Subcutaneous abdominal adipose tissue (tissue), 5 donors: ENCODE data around the gene ISM1.

Experiments used
- H3K27ac ChIP-seq: one replicate; pipeline ENCODE4 v1.7.0; 2013; ENCODE audit warnings: low read depth, mild to moderate bottlenecking, inconsistent platforms, low read length, moderate library complexity
- H3K27me3 ChIP-seq, 5 donors: one replicate each; pipeline ENCODE4 v1.7.0; 2013; ENCODE audit warnings: low read length in 5 of 5, inconsistent platforms in 1 of 5; ENCODE audit not compliant: control insufficient read depth in 5 of 5, insufficient read depth in 4 of 5
- H3K36me3 ChIP-seq, 5 donors: one replicate each; pipeline ENCODE4 v1.7.0; 2013; ENCODE audit warnings: low read length in 5 of 5; ENCODE audit not compliant: control insufficient read depth in 5 of 5, insufficient read depth in 5 of 5
- H3K4me1 ChIP-seq, 5 donors: one replicate each; pipeline ENCODE4 v1.7.0; 2013; ENCODE audit warnings: low read length in 5 of 5, mild to moderate bottlenecking in 3 of 5, moderate library complexity in 1 of 5; ENCODE audit not compliant: control insufficient read depth in 5 of 5, insufficient read depth in 5 of 5
- H3K4me3 ChIP-seq, 5 donors: one replicate each; pipeline ENCODE4 v1.7.0; 2013; ENCODE audit warnings: low read length in 5 of 5, low read depth in 1 of 5
- H3K9ac ChIP-seq, 5 donors: one replicate each; pipeline ENCODE4 v1.7.0; 2013; ENCODE audit warnings: low read length in 5 of 5, mild to moderate bottlenecking in 4 of 5, moderate library complexity in 3 of 5
- H3K9me3 ChIP-seq, 5 donors: one replicate each; pipeline ENCODE4 v1.7.0; 2013; ENCODE audit warnings: low read length in 5 of 5; ENCODE audit not compliant: control insufficient read depth in 5 of 5
- donor health status: healthy.
- donor health status: healthy.
- donor health status: healthy.
- donor health status: healthy.
- donor health status: healthy.

ISM1 gene

GRCh38 chr20:13220194-13220903 is 725 bp upstream of the ISM1 start:
- H3K4me1 ChIP-seq = peaks cover 0 to 36% (median 24%) of the 10 kb centered on the region in 5 donors
- H3K9ac ChIP-seq = peak overlapping the region in 3 of 5 donors; percentile 11 to 51 (median 28)
- peak overlapping the region; percentile 30 for H3K27ac ChIP-seq
- no peaks in the 10 kb centered on the region for H3K36me3 ChIP-seq
- H3K27me3 ChIP-seq = peaks cover 13 to 33% (median 19%) of the 10 kb centered on the region in 5 donors
- no peaks in the 10 kb centered on the region for H3K9me3 ChIP-seq
- peak overlapping the region in 4 of 5 donors; percentile 63 to 73 (median 66) for H3K4me3 ChIP-seq

GRCh38 chr20:13221313-13221672 is 219 bp downstream of the ISM1 start:
- peak overlapping the region in 3 of 5 donors; percentile 65 to 73 (median 66) for H3K4me3 ChIP-seq
- H3K27me3 ChIP-seq = peaks cover 13 to 31% (median 19%) of the 10 kb centered on the region in 5 donors
- peaks cover 0 to under 1% (median 0%) of the 10 kb centered on the region in 5 donors for H3K9me3 ChIP-seq
- H3K36me3 ChIP-seq = no peaks in the 10 kb centered on the region
- no peak overlapping the region for H3K27ac ChIP-seq
- peaks cover 0 to 36% (median 24%) of the 10 kb centered on the region in 5 donors for H3K4me1 ChIP-seq
- no peak overlapping the region for H3K9ac ChIP-seq

GRCh38 chr20:13221673-13222318 is 722 bp downstream of the ISM1 start:
- peaks cover 13 to 29% (median 19%) of the 10 kb centered on the region in 5 donors for H3K27me3 ChIP-seq

GRCh38 chr20:13222319-13222716 is 1.2 kb downstream of the ISM1 start:
- H3K4me3 ChIP-seq = peak overlapping the region; percentile 61 to 73 (median 66)
- H3K27me3 ChIP-seq = peaks cover 13 to 29% (median 19%) of the 10 kb centered on the region in 5 donors
- peaks cover 0 to 6% (median 0%) of the 10 kb centered on the region in 5 donors for H3K9me3 ChIP-seq
- peak overlapping the region; percentile 16 for H3K27ac ChIP-seq
- H3K9ac ChIP-seq = no peak overlapping the region
- H3K4me1 ChIP-seq = peaks cover 0 to 36% (median 24%) of the 10 kb centered on the region in 5 donors
- H3K36me3 ChIP-seq = no peaks in the 10 kb centered on the region

More at GRCh38 chr20:13221673-13222318, 722 bp downstream of the ISM1 start:
- peaks cover 0 to 36% (median 24%) of the 10 kb centered on the region in 5 donors for H3K4me1 ChIP-seq
- peaks cover 0 to 5% (median 0%) of the 10 kb centered on the region in 5 donors for H3K9me3 ChIP-seq
- H3K27ac ChIP-seq = peak overlapping the region; percentile 16
- H3K9ac ChIP-seq = no peak overlapping the region
- no peaks in the 10 kb centered on the region for H3K36me3 ChIP-seq
- H3K4me3 ChIP-seq = peak overlapping the region; percentile 61 to 73 (median 66)

GRCh38 chr20:13223736-13224520 is 2.9 kb downstream of the ISM1 start:
- H3K9ac ChIP-seq = no peak overlapping the region
- no peaks in the 10 kb centered on the region for H3K36me3 ChIP-seq
- peaks cover 0 to 36% (median 24%) of the 10 kb centered on the region in 5 donors for H3K4me1 ChIP-seq
- peaks cover 13 to 29% (median 19%) of the 10 kb centered on the region in 5 donors for H3K27me3 ChIP-seq
- H3K27ac ChIP-seq = no peak overlapping the region
- H3K4me3 ChIP-seq = peak overlapping the region in 2 of 5 donors; percentile 6 to 12
- H3K9me3 ChIP-seq = peaks cover 0 to 6% (median 0%) of the 10 kb centered on the region in 5 donors

- H3K9ac ChIP-seq = no peak overlapping the region
- H3K4me3 ChIP-seq = no peak overlapping the region
- H3K27me3 ChIP-seq = peaks cover 0 to 12% (median 11%) of the 10 kb centered on the region in 5 donors
- peaks cover 0 to 29% (median 9%) of the 10 kb centered on the region in 5 donors for H3K4me1 ChIP-seq
- H3K27ac ChIP-seq = no peak overlapping the region
- H3K9me3 ChIP-seq = peaks cover 0 to 6% (median 0%) of the 10 kb centered on the region in 5 donors
- no peaks in the 10 kb centered on the region for H3K36me3 ChIP-seq
Observed at GRCh38 chr20:13226367-13226766, 5.3 kb downstream of the ISM1 start.

DNA sequence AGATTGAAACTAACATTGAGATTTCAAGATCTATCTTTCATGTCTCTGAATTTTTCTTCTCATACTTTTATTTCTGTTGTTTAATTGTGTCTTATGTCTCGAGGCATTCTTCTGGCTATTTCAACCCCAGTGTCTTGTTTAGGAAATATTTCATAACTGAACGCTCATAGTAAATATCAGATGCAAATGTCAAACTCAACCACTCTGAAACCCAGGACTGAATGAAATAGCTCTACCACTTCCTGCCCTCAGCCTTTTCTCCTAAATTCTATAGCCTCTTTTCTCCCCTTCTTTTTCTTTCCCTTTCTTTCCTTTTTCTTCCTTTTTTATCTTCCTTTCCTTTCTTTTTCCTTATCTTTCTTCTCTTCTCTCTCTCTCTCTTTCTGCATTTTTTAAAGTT is 7.7 kb downstream of the ISM1 start:
- H3K4me3 ChIP-seq = no peak overlapping the region
- no peak overlapping the region for H3K27ac ChIP-seq
- peaks cover 0 to 6% (median 0%) of the 10 kb centered on the region in 5 donors for H3K9me3 ChIP-seq
- no peak overlapping the region for H3K9ac ChIP-seq
- H3K27me3 ChIP-seq = no peaks in the 10 kb centered on the region
- H3K4me1 ChIP-seq = peaks cover 0 to 14% (median 0%) of the 10 kb centered on the region in 5 donors
- no peaks in the 10 kb centered on the region for H3K36me3 ChIP-seq

- Histone ChIP-seq H3K36me3 (no peaks in the 10 kb centered on the region), H3K4me3 (no peak overlapping the region), H3K4me1 (peaks cover 0 to 9% (median 0%) of the 10 kb centered on the region in 5 donors), H3K27me3 (no peaks in the 10 kb centered on the region), H3K9ac (no peak overlapping the region), H3K9me3 (peaks cover 0 to 6% (median 0%) of the 10 kb centered on the region in 5 donors), H3K27ac (no peak overlapping the region)
Observed at GRCh38 chr20:13229538-13229937, 8.5 kb downstream of the ISM1 start.

GRCh38 chr20:13231031-13231752 is 10.1 kb downstream of the ISM1 start:
- peaks cover 0 to 6% (median 0%) of the 10 kb centered on the region in 5 donors for H3K9me3 ChIP-seq
- no peaks in the 10 kb centered on the region for H3K36me3 ChIP-seq
- H3K4me1 ChIP-seq = peaks cover 0 to 9% (median 0%) of the 10 kb centered on the region in 5 donors
- H3K9ac ChIP-seq = no peak overlapping the region
- H3K27ac ChIP-seq = no peak overlapping the region
- H3K4me3 ChIP-seq = no peak overlapping the region
- H3K27me3 ChIP-seq = no peaks in the 10 kb centered on the region
